Esophagus squamous epithelium (tissue), 4 donors: ENCODE measurements around the gene RBM39. TPM values are rescaled to one million over a fixed set of nuclear protein-coding genes. Genes with fewer than 3 reads are reported as not detected.

ENCODE experiments used
- small RNA-seq, 4 donors: library from RNA; depleted of rRNA; stranded (forward); fragments of <200 nt; gene quantifications; one replicate each; pipeline ENCODE3, GENCODE V24; 2016
- total RNA-seq, 4 donors: library from RNA; depleted of rRNA; stranded (reverse); fragments of >200 nt; gene quantifications; one replicate each; pipeline ENCODE4 v1.1.0, GENCODE V29; 2016

RBM39 gene
- total RNA-seq, 4 donors from 2014 or later = 149 to 326 (median 182) TPM

Small RNA genes within 50 kb of the gene (small RNA-seq; reads per million reads assigned to genes)
- gene RF00026 = 0 reads per million in 4 donors

Other genes with a start within 250 kb of the RBM39 start
- gene C20orf173, start 212.6 kb downstream of the RBM39 start, total RNA-seq = not detected
- gene ERGIC3, start 200.2 kb downstream of the RBM39 start, total RNA-seq = 100 to 1,000 TPM; 121 to 260 (median 189) TPM
- 1 to 10 TPM in 2 of 4 donors, under 1 TPM in 2; 0.44 to 4.8 (median 2.6) TPM for gene SPAG4, start 126.4 kb downstream of the RBM39 start, total RNA-seq
- gene CPNE1, start 77.4 kb downstream of the RBM39 start, total RNA-seq = 10 to 100 TPM; 47.3 to 98.2 (median 75.9) TPM
- gene RBM12, start 77.4 kb downstream of the RBM39 start, total RNA-seq = 10 to 100 TPM; 14.2 to 35.5 (median 30.0) TPM
- 10 to 100 TPM; 16.4 to 39.9 (median 24.2) TPM for gene NFS1, start 42.9 kb downstream of the RBM39 start, total RNA-seq
- gene ROMO1, start 42.9 kb downstream of the RBM39 start, total RNA-seq = 100 to 1,000 TPM; 178 to 290 (median 228) TPM
- gene PHF20, start 29.8 kb upstream of the RBM39 start, total RNA-seq = 10 to 100 TPM; 13.6 to 33.2 (median 16.6) TPM
- gene SCAND1, start 212.2 kb upstream of the RBM39 start, total RNA-seq = 10 to 100 TPM; 50.2 to 98.6 (median 74.1) TPM
- gene CNBD2, start 226.3 kb upstream of the RBM39 start, total RNA-seq = 10 to 100 TPM in 1 of 4 donors, 1 to 10 TPM in 3; 4.0 to 15.3 (median 4.6) TPM